GM19099 (cell line): ENCODE results near the gene SPTBN2.

Experiments
- POLR2A ChIP-seq: IDR thresholded peaks from 3 replicates; pipeline ENCODE4 v1.6.1; 2011; ENCODE audit warnings: low read depth; ENCODE audit not compliant: insufficient read length; ENCODE audit errors: extremely low read depth

SPTBN2 gene

GRCh38 chr11:66646828-66647227 lies 82.2 kb downstream of the SPTBN2 start:
- TF ChIP-seq POLR2A: no peak

- TF ChIP-seq POLR2A: no peak
Measured at GRCh38 chr11:66643745-66644437, 85.1 kb downstream of the SPTBN2 start.

- TF ChIP-seq POLR2A: no peak
Measured at GRCh38 chr11:66641834-66642233, 87.2 kb downstream of the SPTBN2 start.

- no peak for TF ChIP-seq POLR2A
Measured at GRCh38 chr11:66639066-66639813, 89.8 kb downstream of the SPTBN2 start.

- peak; percentile 88 for TF ChIP-seq POLR2A
Measured at GRCh38 chr11:66638177-66639065, 90.6 kb downstream of the SPTBN2 start, which contains the start of gene RBM4. RBM4 (plus strand) TSS chr11:66638703; CDS start chr11:66639712, 1,009 bp downstream.

- no peak for TF ChIP-seq POLR2A
Measured at GRCh38 chr11:66637557-66638176, 91.3 kb downstream of the SPTBN2 start.

GRCh38 chr11:66636411-66636810 lies 92.6 kb downstream of the SPTBN2 start:
- TF ChIP-seq POLR2A: no peak
